ENCODE data around the gene ADCY10. TPM values are rescaled to one million over a fixed set of nuclear protein-coding genes. Genes with fewer than 3 reads are reported as not detected.
A peak's percentile ranks its signal among the peaks of the same experiment; 100 is the strongest.

The ADCY10 gene
- total and polyA plus RNA-seq, 9 of the 15 experiments (the other 6 are each of a cell fraction or from before 2014, with no cell fraction given): 0.08 to 0.86 (median 0.22) TPM

DNA sequence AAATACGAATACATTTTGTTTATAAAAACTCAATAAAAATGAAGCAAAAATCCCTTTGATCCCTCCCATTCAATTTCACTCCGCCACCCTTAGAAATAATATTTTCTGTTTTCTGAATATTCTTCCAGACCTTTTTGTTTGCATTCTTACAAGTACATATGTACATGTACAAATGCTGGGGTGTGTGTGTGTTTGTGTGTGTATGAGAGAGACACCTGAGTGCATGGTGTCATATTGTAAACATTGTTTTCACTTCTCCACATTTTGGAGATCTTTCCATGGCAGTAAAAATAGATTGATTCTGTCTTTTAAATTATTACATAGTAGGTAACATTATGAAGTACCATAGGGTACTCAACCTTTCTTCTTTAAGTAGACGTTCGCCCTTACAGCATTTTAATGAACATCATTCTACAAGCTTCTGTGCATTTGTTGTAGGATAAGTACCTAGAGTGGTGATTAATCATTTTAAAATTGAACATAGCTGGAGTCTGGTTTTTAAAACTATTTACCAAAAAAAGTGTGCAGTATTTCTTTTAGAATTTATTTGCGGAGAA lies 24.2 kb upstream of the ADCY10 start (continued):
- TF ChIP-seq, protein P1, sequence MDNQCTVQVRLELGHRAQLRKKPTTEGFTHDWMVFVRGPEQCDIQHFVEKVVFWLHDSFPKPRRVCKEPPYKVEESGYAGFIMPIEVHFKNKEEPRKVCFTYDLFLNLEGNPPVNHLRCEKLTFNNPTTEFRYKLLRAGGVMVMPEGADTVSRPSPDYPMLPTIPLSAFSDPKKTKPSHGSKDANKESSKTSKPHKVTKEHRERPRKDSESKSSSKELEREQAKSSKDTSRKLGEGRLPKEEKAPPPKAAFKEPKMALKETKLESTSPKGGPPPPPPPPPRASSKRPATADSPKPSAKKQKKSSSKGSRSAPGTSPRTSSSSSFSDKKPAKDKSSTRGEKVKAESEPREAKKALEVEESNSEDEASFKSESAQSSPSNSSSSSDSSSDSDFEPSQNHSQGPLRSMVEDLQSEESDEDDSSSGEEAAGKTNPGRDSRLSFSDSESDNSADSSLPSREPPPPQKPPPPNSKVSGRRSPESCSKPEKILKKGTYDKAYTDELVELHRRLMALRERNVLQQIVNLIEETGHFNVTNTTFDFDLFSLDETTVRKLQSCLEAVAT (IDR thresholded peaks at IDR 0.05): peak in 1 of 2 experiments; percentile 71; a peak in 2 of 4 replicates
- 0 out of 4 replicates have a peak, but pooled peaks of 1 of the 2 experiments have one; percentile 4 for TF ChIP-seq UBTF (IDR thresholded peaks at IDR 0.05; ENCODE audit: borderline replicate concordance in 1 of 2, low read depth in 2 of 2, low read length in 2 of 2)
- no peak for TF ChIP-seq KLF16 (IDR thresholded peaks at IDR 0.05)
- no peak for TF ChIP-seq HMG20B (CRISPR knock-in tag; IDR thresholded peaks at IDR 0.05)
- TF ChIP-seq, protein P2, sequence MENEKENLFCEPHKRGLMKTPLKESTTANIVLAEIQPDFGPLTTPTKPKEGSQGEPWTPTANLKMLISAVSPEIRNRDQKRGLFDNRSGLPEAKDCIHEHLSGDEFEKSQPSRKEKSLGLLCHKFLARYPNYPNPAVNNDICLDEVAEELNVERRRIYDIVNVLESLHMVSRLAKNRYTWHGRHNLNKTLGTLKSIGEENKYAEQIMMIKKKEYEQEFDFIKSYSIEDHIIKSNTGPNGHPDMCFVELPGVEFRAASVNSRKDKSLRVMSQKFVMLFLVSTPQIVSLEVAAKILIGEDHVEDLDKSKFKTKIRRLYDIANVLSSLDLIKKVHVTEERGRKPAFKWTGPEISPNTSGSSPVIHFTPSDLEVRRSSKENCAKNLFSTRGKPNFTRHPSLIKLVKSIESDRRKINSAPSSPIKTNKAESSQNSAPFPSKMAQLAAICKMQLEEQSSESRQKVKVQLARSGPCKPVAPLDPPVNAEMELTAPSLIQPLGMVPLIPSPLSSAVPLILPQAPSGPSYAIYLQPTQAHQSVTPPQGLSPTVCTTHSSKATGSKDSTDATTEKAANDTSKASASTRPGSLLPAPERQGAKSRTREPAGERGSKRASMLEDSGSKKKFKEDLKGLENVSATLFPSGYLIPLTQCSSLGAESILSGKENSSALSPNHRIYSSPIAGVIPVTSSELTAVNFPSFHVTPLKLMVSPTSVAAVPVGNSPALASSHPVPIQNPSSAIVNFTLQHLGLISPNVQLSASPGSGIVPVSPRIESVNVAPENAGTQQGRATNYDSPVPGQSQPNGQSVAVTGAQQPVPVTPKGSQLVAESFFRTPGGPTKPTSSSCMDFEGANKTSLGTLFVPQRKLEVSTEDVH (IDR thresholded peaks at IDR 0.05; ENCODE audit: low read depth, partially characterized antibody): peak; percentile 23
- no peak for TF ChIP-seq HDAC3 (IDR thresholded peaks at IDR 0.05; ENCODE audit: borderline replicate concordance, partially characterized antibody)
- no peak for TF ChIP-seq TFE3 (CRISPR knock-in tag; IDR thresholded peaks at IDR 0.05)
- no peak for TF ChIP-seq PHTF2 (CRISPR knock-in tag; IDR thresholded peaks at IDR 0.05)
- no peak for TF ChIP-seq SP2 (IDR thresholded peaks at IDR 0.05; ENCODE audit: extremely low read depth, low read depth, low read length, poor library complexity, severe bottlenecking)
- no peak for TF ChIP-seq ARID3B (CRISPR knock-in tag; IDR thresholded peaks at IDR 0.05; ENCODE audit: borderline replicate concordance)
- TF ChIP-seq NFIX (CRISPR knock-in tag; IDR thresholded peaks at IDR 0.05; ENCODE audit: low read depth): no peak
- TF ChIP-seq POLR2H (tag; IDR thresholded peaks at IDR 0.05; ENCODE audit: low read depth): 0 out of 2 replicates have a peak, but pooled peaks have one; percentile 39
- no peak for TF ChIP-seq SMARCA4 (IDR thresholded peaks at IDR 0.05)
- TF ChIP-seq KLF13 (tag; IDR thresholded peaks at IDR 0.05; ENCODE audit: borderline replicate concordance, low read depth): no peak
- TF ChIP-seq HOXB6 (CRISPR knock-in tag; IDR thresholded peaks at IDR 0.05; ENCODE audit: borderline replicate concordance): no peak
- no peak for TF ChIP-seq NONO (IDR thresholded peaks at IDR 0.05; ENCODE audit: low read depth in 2 of 2, low read length in 1 of 2)
- no peak for TF ChIP-seq EWSR1 (IDR thresholded peaks at IDR 0.05; ENCODE audit: borderline replicate concordance, low read depth, partially characterized antibody)
